ENCODE measurements around the gene CRTC2.
A peak's percentile ranks its signal among the peaks of the same experiment; 100 is the strongest.

Gene CRTC2

GRCh38 chr1:153976819-153977249 is 18.4 kb upstream of the CRTC2 start:
- Histone ChIP-seq H3K36me3 (replicated peaks) (peaks cover 38% of the 10 kb centered on the region), H3K4me3 (ENCODE audit: low read depth, low read length) (peak overlapping the region; percentile 97), H3K27me3 (replicated peaks) (no peaks in the 10 kb centered on the region), H3K27ac (peak overlapping the region; percentile 62)
- no peak for TF ChIP-seq CTCF (IDR thresholded peaks at IDR 0.05; ENCODE audit: low read depth, low read length, missing control alignments)
- no peak for DNase-seq
- in situ Hi-C loops (cut with HindIII; ENCODE audit: low pct_ligation_motif_present, low sequenced_read_pairs), result no loop called here

GRCh38 chr1:153973525-153973924 is 15.1 kb upstream of the CRTC2 start:
- TF ChIP-seq CTCF (IDR thresholded peaks at IDR 0.05; ENCODE audit: low read depth, low read length, missing control alignments), result no peak
- Histone ChIP-seq H3K27me3 (replicated peaks) (no peaks in the 10 kb centered on the region), H3K27ac (no peak overlapping the region), H3K36me3 (replicated peaks) (peaks cover 25% of the 10 kb centered on the region), H3K4me3 (ENCODE audit: low read depth, low read length) (no peak overlapping the region)
- in situ Hi-C loops (cut with HindIII; ENCODE audit: low pct_ligation_motif_present, low sequenced_read_pairs), result no loop called here
- no peak for DNase-seq

- H3K36me3 ChIP-seq (replicated peaks), result peaks cover 25% of the 10 kb centered on the region
- in situ Hi-C loops (cut with HindIII; ENCODE audit: low pct_ligation_motif_present, low sequenced_read_pairs), result no loop called here
- H3K4me3 ChIP-seq (ENCODE audit: low read depth, low read length), result no peak overlapping the region
- H3K27me3 ChIP-seq (replicated peaks), result no peaks in the 10 kb centered on the region
- no peak for DNase-seq
- no peak overlapping the region for H3K27ac ChIP-seq
- no peak for TF ChIP-seq CTCF (IDR thresholded peaks at IDR 0.05; ENCODE audit: low read depth, low read length, missing control alignments)
These were observed 14.7 kb upstream of the CRTC2 start for GRCh38 chr1:153973071-153973470.

- no peak for TF ChIP-seq CTCF (IDR thresholded peaks at IDR 0.05; ENCODE audit: low read depth, low read length, missing control alignments)
- no peak for DNase-seq
- Histone ChIP-seq H3K27ac (no peak overlapping the region), H3K36me3 (replicated peaks) (peaks cover 18% of the 10 kb centered on the region), H3K4me3 (ENCODE audit: low read depth, low read length) (no peak overlapping the region), H3K27me3 (replicated peaks) (no peaks in the 10 kb centered on the region)
- in situ Hi-C loops (cut with HindIII; ENCODE audit: low pct_ligation_motif_present, low sequenced_read_pairs), result no loop called here
These were observed 11.9 kb upstream of the CRTC2 start for GRCh38 chr1:153970346-153970745.

- no peak for TF ChIP-seq CTCF (IDR thresholded peaks at IDR 0.05; ENCODE audit: low read depth, low read length, missing control alignments)
- no peak for DNase-seq
- Histone ChIP-seq H3K27me3 (replicated peaks) (no peaks in the 10 kb centered on the region), H3K4me3 (ENCODE audit: low read depth, low read length) (no peak overlapping the region), H3K36me3 (replicated peaks) (peaks cover 6% of the 10 kb centered on the region), H3K27ac (no peak overlapping the region)
- in situ Hi-C loops (cut with HindIII; ENCODE audit: low pct_ligation_motif_present, low sequenced_read_pairs), result no loop called here
These were observed 10.6 kb upstream of the CRTC2 start for GRCh38 chr1:153968972-153969371.

GRCh38 chr1:153968408-153968807 is 10.0 kb upstream of the CRTC2 start:
- Histone ChIP-seq H3K27me3 (replicated peaks) (no peaks in the 10 kb centered on the region), H3K36me3 (replicated peaks) (peaks cover under 1% of the 10 kb centered on the region), H3K27ac (no peak overlapping the region), H3K4me3 (ENCODE audit: low read depth, low read length) (peak overlapping the region; percentile 56)
- no peak for TF ChIP-seq CTCF (IDR thresholded peaks at IDR 0.05; ENCODE audit: low read depth, low read length, missing control alignments)
- in situ Hi-C loops (cut with HindIII; ENCODE audit: low pct_ligation_motif_present, low sequenced_read_pairs), result no loop called here
- DNase-seq, result no peak
